Measurements from ENCODE around the gene GRIA3. TPM values are rescaled to one million over a fixed set of nuclear protein-coding genes. Genes with fewer than 3 reads are reported as not detected.

GRIA3 gene
- total RNA-seq, 4 donors from 2014 or later = 7.4 to 13.8 (median 12.4) TPM; not detected in 1

GRCh38 chrX:123330229-123330942, 146.3 kb downstream of the GRIA3 start:
- Histone ChIP-seq H3K36me3 (no peaks in the 10 kb centered on the region), H3K4me1 (no peaks in the 10 kb centered on the region), H3K4me3 (no peak overlapping the region), H3K27me3 (no peaks in the 10 kb centered on the region), H3K27ac (no peak overlapping the region), H3K9me3 (no peaks in the 10 kb centered on the region)
- no peak for DNase-seq
- intact Hi-C loops (cut with DNase I; ENCODE audit: low total_unique reads) = no loop called here
- TF ChIP-seq POLR2A (IDR thresholded peaks at IDR 0.05) = no peak
- no peak for TF ChIP-seq CTCF (IDR thresholded peaks at IDR 0.05)

GRCh38 chrX:123331349-123331748, 147.3 kb downstream of the GRIA3 start:
- TF ChIP-seq POLR2A (IDR thresholded peaks at IDR 0.05) (no peak), CTCF (IDR thresholded peaks at IDR 0.05) (no peak)
- no peaks in the 10 kb centered on the region for H3K4me1 ChIP-seq
- no peaks in the 10 kb centered on the region for H3K27me3 ChIP-seq
- no peaks in the 10 kb centered on the region for H3K36me3 ChIP-seq
- H3K27ac ChIP-seq = no peak overlapping the region
- no peaks in the 10 kb centered on the region for H3K9me3 ChIP-seq
- no peak for DNase-seq
- H3K4me3 ChIP-seq = no peak overlapping the region
- intact Hi-C loops (cut with DNase I; ENCODE audit: low total_unique reads) = no loop called here

- no peaks in the 10 kb centered on the region for H3K27me3 ChIP-seq
- intact Hi-C loops (cut with DNase I; ENCODE audit: low total_unique reads) = no loop called here
- no peaks in the 10 kb centered on the region for H3K4me1 ChIP-seq
- no peaks in the 10 kb centered on the region for H3K9me3 ChIP-seq
- H3K4me3 ChIP-seq = no peak overlapping the region
- no peaks in the 10 kb centered on the region for H3K36me3 ChIP-seq
- DNase-seq = no peak
- H3K27ac ChIP-seq = no peak overlapping the region
- TF ChIP-seq POLR2A (IDR thresholded peaks at IDR 0.05) = no peak
- TF ChIP-seq CTCF (IDR thresholded peaks at IDR 0.05) = no peak
Measured at GRCh38 chrX:123331859-123332258, 147.8 kb downstream of the GRIA3 start.

GRCh38 chrX:123336666-123337065, 152.6 kb downstream of the GRIA3 start:
- no peak for DNase-seq
- no peak for TF ChIP-seq CTCF (IDR thresholded peaks at IDR 0.05)
- TF ChIP-seq POLR2A (IDR thresholded peaks at IDR 0.05) = no peak
- Histone ChIP-seq H3K27ac (no peak overlapping the region), H3K36me3 (no peaks in the 10 kb centered on the region), H3K9me3 (no peaks in the 10 kb centered on the region), H3K27me3 (no peaks in the 10 kb centered on the region), H3K4me3 (no peak overlapping the region), H3K4me1 (no peaks in the 10 kb centered on the region)
- intact Hi-C loops (cut with DNase I; ENCODE audit: low total_unique reads) = no loop called here

GRCh38 chrX:123337886-123338639, 154.0 kb downstream of the GRIA3 start:
- no peaks in the 10 kb centered on the region for H3K27me3 ChIP-seq
- intact Hi-C loops (cut with DNase I; ENCODE audit: low total_unique reads) = no loop called here
- no peaks in the 10 kb centered on the region for H3K36me3 ChIP-seq
- no peaks in the 10 kb centered on the region for H3K9me3 ChIP-seq
- TF ChIP-seq CTCF (IDR thresholded peaks at IDR 0.05) (no peak), POLR2A (IDR thresholded peaks at IDR 0.05) (no peak)
- H3K4me3 ChIP-seq = no peak overlapping the region
- DNase-seq = no peak
- no peaks in the 10 kb centered on the region for H3K4me1 ChIP-seq
- no peak overlapping the region for H3K27ac ChIP-seq

Data from uterus (tissue), 4 donors.